Right forelimb (tissue), 1 donor: ENCODE data around the gene SNUPN.
"Not testable (repeated sequence)": the region's sequence is repeated elsewhere in the genome, so short reads cannot be mapped to it uniquely, and the experiment has no call there.

Source experiments
- DNase-seq: peaks from one replicate; pipeline ENCODE4 v3.0.0-alpha.2; 2018

The SNUPN gene

GRCh38 chr15:75653347-75653913 is 27.9 kb upstream of the SNUPN start:
- no peak for DNase-seq

GRCh38 chr15:75651810-75652543 is 26.5 kb upstream of the SNUPN start:
- no peak for DNase-seq

- DNase-seq, result no peak
Measured at GRCh38 chr15:75650908-75651809, 25.6 kb upstream of the SNUPN start.

DNA sequence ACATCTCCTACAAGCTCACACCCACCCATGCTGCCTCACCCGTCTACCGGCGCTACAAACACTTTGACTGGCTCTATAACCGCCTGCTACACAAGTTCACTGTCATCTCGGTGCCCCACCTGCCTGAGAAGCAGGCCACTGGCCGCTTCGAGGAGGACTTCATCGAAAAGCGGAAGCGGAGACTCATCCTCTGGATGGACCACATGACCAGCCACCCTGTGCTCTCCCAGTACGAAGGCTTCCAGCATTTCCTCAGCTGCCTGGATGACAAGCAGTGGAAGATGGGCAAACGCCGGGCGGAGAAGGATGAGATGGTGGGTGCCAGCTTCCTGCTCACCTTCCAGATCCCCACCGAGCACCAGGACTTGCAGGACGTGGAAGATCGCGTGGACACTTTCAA is 24.3 kb upstream of the SNUPN start:
- no peak for DNase-seq

GRCh38 chr15:75649045-75649761 is 23.7 kb upstream of the SNUPN start:
- DNase-seq, result no peak

GRCh38 chr15:75648156-75649000 is 22.9 kb upstream of the SNUPN start:
- no peak for DNase-seq

GRCh38 chr15:75647370-75648155 is 22.0 kb upstream of the SNUPN start, which contains the start of gene SNX33:
Gene SNX33 (plus strand): TSS chr15:75647912. CDS start chr15:75649103, 1,191 bp downstream.
- DNase-seq, result peak; percentile 93

- DNase-seq, result no peak
Measured at GRCh38 chr15:75646944-75647364, 21.4 kb upstream of the SNUPN start.

DNA sequence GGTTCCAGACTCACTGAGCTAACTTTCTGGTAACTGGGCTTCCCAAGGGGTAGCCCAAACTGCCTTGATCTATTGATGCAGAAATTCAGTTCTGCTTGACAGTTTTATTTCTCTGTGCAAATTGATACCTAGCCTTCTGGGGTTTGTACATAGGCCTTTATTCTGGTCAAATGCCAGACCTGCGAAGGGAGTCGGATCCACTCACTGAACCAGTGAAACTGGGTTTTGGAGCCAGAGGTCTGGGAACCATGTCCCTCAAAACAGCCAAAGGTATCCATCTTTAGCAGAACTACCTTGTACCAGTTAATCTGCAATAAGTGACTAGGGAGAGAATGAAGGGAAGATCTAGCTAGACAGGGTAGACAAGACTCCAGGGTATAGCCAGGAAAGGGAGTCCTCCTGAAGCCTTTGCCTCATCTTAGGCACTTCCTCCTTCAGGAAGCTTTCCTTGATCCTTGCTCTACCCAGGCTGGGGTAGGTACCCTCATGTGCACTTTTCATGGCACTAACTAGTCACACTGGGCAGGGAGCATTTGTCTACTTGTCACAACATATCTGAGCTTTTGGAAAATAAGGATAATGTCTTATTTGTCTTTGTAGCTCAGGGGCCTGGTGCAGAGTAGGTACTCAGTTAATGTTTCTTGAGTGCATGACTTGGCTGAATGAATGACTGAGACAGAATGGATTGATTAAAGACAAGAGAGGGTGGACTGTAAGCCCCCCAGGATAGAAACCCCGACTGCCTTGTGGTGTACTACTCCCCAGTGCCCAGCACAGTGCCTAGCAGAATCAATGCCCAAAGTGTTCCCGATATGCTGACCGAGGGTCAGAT is 20.8 kb upstream of the SNUPN start:
- DNase-seq, result no peak

DNA sequence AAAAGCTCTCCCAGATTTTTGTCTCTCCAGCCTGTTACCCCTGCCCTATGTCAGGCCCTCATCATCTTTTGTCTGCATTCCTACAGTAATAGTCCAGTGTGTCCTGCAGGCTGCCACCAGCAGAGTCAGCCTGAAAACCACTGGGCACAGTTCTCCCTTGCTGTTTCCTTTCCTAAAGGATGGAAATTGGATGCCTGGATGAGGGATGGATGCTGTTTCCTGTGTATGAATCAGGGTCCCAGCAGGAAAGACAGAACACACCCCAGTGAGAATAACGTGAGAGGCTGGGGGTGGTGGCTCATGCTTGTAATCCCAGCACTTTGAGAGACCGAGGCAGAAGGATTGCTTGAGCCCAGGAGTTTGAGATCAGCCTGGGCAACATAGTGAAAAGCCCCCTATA is 18.9 kb upstream of the SNUPN start:
- no peak for DNase-seq

DNA sequence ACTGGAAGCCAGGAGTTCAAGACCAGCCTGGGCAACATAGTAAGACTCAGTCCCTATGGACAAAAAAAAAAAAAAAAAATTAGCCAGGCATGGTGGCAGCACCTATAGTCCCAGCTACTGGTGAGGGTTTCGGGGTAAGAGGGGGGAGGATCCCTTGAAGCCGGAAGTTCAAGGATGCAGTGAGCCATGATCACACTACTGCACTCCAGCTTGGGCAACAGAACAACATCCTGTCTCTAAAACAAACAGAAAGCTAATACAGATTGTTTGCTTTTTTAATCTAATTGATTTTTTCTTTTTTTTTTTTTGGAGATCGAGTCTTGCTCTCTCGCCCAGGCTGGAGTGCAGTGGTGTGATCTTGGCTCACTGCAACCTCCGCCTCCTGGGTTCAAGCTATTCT is 16.1 kb upstream of the SNUPN start:
- DNase-seq, result no peak

GRCh38 chr15:75641179-75641503 is 15.6 kb upstream of the SNUPN start:
- no peak for DNase-seq

DNA sequence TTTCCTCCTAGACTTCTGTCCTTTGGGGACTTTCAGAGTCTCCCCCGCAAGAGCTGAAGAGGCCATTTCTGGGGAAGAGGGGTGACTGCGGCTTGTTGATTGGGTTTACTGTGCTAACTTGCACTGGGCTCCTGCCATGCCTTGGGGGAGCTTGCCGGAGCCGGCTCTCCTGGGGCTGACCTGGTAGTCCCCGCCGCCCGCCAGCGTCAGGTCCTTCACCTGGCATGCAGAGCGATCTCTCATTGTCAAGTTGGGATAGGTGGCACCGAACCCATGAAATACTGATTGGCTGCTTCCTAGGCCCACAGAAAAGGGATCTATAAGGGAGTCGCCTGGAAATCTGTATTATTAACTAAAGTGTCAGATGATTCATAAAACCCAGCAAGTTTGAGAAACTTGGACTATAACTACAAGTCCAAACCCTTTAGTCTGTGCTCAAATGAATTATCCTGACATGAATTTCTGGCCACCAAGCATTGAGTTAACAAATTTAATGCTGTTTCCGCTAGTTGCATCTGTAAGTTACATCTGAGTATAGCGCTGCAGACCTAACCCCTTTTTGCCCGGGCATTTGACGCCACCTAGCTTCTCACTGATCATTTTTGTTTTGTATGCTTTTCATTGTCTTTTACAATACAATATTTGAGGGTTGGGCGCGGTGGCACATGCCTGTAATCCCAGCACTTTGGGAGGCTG is 15.1 kb upstream of the SNUPN start:
- DNase-seq, result no peak

DNA sequence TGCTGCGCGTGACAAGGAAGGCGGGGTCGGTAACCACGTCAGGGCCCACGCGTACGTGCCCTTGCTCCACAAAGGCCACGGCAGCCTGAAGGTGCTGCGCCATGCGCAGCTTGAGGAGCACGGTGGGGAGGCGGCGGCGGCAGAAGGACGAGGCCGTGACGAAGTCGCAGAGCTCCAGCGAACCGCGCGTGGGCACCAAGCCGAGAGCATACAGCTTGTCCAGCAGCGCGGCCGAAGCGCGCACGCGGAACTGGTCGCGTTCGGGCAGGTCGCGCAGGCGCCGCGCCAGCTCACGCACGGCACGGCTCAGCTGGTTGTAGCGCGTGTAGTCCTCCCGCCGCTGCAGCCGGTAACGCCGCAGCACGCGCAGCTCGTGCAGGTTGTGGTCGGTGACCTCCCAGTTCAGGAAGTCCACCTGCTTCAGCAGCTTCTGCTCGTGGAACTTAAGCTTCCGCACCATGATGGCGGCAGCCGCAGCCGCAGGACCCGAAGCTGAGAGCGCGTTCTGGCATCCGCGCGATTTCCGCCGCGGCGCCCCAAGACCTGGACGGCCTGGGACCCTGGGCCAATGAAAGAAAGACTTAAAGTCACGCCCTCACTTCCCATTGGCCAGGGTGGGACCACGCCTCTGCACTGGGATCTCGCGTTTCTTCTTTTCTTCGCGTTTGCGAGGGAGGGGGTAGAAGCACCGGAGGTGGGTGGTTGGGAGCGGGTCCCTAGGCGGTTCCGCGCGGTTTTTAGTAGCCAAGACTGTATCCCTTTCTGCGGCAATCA is 14.4 kb upstream of the SNUPN start, which contains the start of gene IMP3:
Gene IMP3, minus strand, starts transcription at position 516 of the 774 bp plus-strand sequence. Its CDS starts 56 bp downstream, at position 460.
- peak; percentile 95 for DNase-seq

- DNase-seq, result no peak
Measured at GRCh38 chr15:75639191-75639708, 13.7 kb upstream of the SNUPN start.

GRCh38 chr15:75637245-75638009 is 11.9 kb upstream of the SNUPN start:
- no peak for DNase-seq

- DNase-seq, result no peak
Measured at GRCh38 chr15:75636026-75636425, 10.5 kb upstream of the SNUPN start.

GRCh38 chr15:75633922-75634321 is 8.4 kb upstream of the SNUPN start:
- DNase-seq, result not testable (repeated sequence)
